SK-N-SH (cell line): ENCODE measurements around the gene GPR75. TPM values are rescaled to one million over a fixed set of nuclear protein-coding genes. Genes with fewer than 3 reads are reported as not detected.

Source experiments
- CTCF ChIA-PET: fragments of 300-600, 350-600 bp; formaldehyde crosslinking; extraction: SDS; loops from one replicate; lab custom pipeline; 2021; lab: Yijun Ruan, JAX
- POLR2A ChIA-PET: fragments of 350-600 bp; sonication (Branson Sonifier 250); formaldehyde crosslinking; extraction: SDS; loops from one replicate; lab custom pipeline; 2020; ENCODE audit warnings: antibody characterized with exemption, inconsistent platforms; lab: Yijun Ruan, JAX
- DNase-seq: peaks from one replicate; pipeline ENCODE4 v3.0.0; 2012
- H2AFZ ChIP-seq: fragments of 200-600 bp; sonication (generic); 2 replicates; pipeline ENCODE4 v1.8.1; 2016; ENCODE audit warnings: antibody characterized with exemption, mild to moderate bottlenecking, low read depth
- H3F3A ChIP-seq: fragments of 200-600 bp; sonication (generic); replicated peaks from 2 replicates; pipeline ENCODE3; 2016; ENCODE audit warnings: antibody characterized with exemption, mild to moderate bottlenecking; ENCODE audit not compliant: insufficient read depth
- H3K27ac ChIP-seq, 2 experiments: fragments of 200-500 bp in 1 of 2; fragments of 200-600 bp in 1 of 2; sonication (Bioruptor generic) in 1 of 2; sonication (generic), shearing (Covaris generic) in 1 of 2; 2 replicates each; pipeline versions ENCODE4 v1.5.1 to v1.6.1; 2014 to 2016; ENCODE audit warnings: low read depth in 2 of 2, inconsistent platforms in 1 of 2, low read length in 1 of 2, mild to moderate bottlenecking in 1 of 2, mixed read lengths in 1 of 2
- H3K27me3 ChIP-seq: fragments of 200-600 bp; sonication (generic), shearing (Covaris generic); 2 replicates; pipeline ENCODE4 v1.6.1; 2016; ENCODE audit warnings: mixed run types; ENCODE audit not compliant: insufficient read depth
- H3K36me3 ChIP-seq, 2 experiments: fragments of 200-500 bp in 1 of 2; fragments of 200-600 bp in 1 of 2; sonication (Bioruptor generic) in 1 of 2; sonication (generic) in 1 of 2; replicated peaks in 1 of 2; 2 replicates each; pipeline versions ENCODE3 to v1.5.1; 2014 to 2016; ENCODE audit warnings: low read length in 1 of 2, mild to moderate bottlenecking in 1 of 2; ENCODE audit not compliant: insufficient read depth in 2 of 2, control insufficient read depth in 1 of 2
- H3K4me1 ChIP-seq, 2 experiments: fragments of 200-500 bp in 1 of 2; fragments of 200-600 bp in 1 of 2; sonication (Bioruptor generic) in 1 of 2; sonication (generic), shearing (Covaris generic) in 1 of 2; 2 replicates each; pipeline versions ENCODE4 v1.5.1 to v1.6.1; 2014 to 2016; ENCODE audit warnings: low read depth in 1 of 2, low read length in 1 of 2, mixed run types in 1 of 2; ENCODE audit not compliant: insufficient read depth in 2 of 2, control insufficient read depth in 1 of 2
- H3K4me2 ChIP-seq: fragments of 200-600 bp; sonication (generic), shearing (Covaris generic); 2 replicates; pipeline ENCODE4 v1.6.1; 2017; ENCODE audit warnings: mixed run types
- H3K4me3 ChIP-seq, 2 experiments: fragments of 200-500 bp in 1 of 2; fragments of 200-600 bp in 1 of 2; sonication (Bioruptor generic) in 1 of 2; sonication (generic), shearing (Covaris generic) in 1 of 2; 2 replicates each; pipeline versions ENCODE4 v1.5.1 to v1.8.1; 2014 to 2016; ENCODE audit warnings: low read depth in 2 of 2, inconsistent platforms in 1 of 2, low read length in 1 of 2, mild to moderate bottlenecking in 1 of 2, mixed read lengths in 1 of 2, moderate library complexity in 1 of 2
- H3K79me2 ChIP-seq: fragments of 200-600 bp; sonication (generic); 2 replicates; pipeline ENCODE4 v1.8.1; 2017; ENCODE audit warnings: mild to moderate bottlenecking; ENCODE audit not compliant: insufficient read depth
- H3K9ac ChIP-seq: fragments of 200-600 bp; sonication (generic); 2 replicates; pipeline ENCODE4 v1.6.1; 2017; ENCODE audit warnings: mixed run types
- H3K9me2 ChIP-seq: fragments of 200-600 bp; sonication (generic); 2 replicates; pipeline ENCODE4 v1.6.1; 2017; ENCODE audit warnings: mixed run types
- H3K9me3 ChIP-seq: fragments of 200-600 bp; sonication (generic); 2 replicates; pipeline ENCODE4 v1.6.1; 2017; ENCODE audit warnings: mixed run types, mild to moderate bottlenecking, moderate library complexity
- H4K20me1 ChIP-seq: fragments of 200-600 bp; sonication (generic); 2 replicates; pipeline ENCODE4 v1.6.1; 2017; ENCODE audit warnings: mild to moderate bottlenecking, mixed run types; ENCODE audit not compliant: insufficient read depth
- EZH2phosphoT487 ChIP-seq: fragments of 200-600 bp; sonication (generic); IDR thresholded peaks from 2 replicates; pipeline ENCODE4 v1.6.1; 2017; ENCODE audit warnings: low read depth, mixed run types, mild to moderate bottlenecking, antibody characterized with exemption, moderate library complexity, borderline replicate concordance
- FOXM1 ChIP-seq: IDR thresholded peaks from 2 replicates; pipeline ENCODE4 v1.4.0; 2012; ENCODE audit warnings: low read depth, mild to moderate bottlenecking
- NRF1 ChIP-seq: IDR thresholded peaks from 2 replicates; pipeline ENCODE4 v1.6.1; 2012; ENCODE audit warnings: low read depth, mild to moderate bottlenecking, low read length
- RAD21 ChIP-seq: IDR thresholded peaks from 2 replicates; pipeline ENCODE4 v1.6.1; 2012; ENCODE audit warnings: mild to moderate bottlenecking, low read length
- RCOR1 ChIP-seq: fragments of 150-350 bp; IDR thresholded peaks from 2 replicates; pipeline ENCODE4 v1.6.1; 2017; ENCODE audit warnings: antibody characterized with exemption, low read length
- REST ChIP-seq: IDR thresholded peaks from 2 replicates; pipeline ENCODE4 v1.6.1; 2012; ENCODE audit warnings: mild to moderate bottlenecking, low read depth, low read length, moderate library complexity
- SMC3 ChIP-seq: IDR thresholded peaks from 2 replicates; pipeline ENCODE4 v1.6.1; 2012; ENCODE audit warnings: low read depth, low read length, improper control_type of control experiment
- TCF12 ChIP-seq: IDR thresholded peaks from 2 replicates; pipeline ENCODE4 v1.4.0; 2012
- YY1 ChIP-seq: IDR thresholded peaks from 2 replicates; pipeline ENCODE4 v1.4.0; 2012; ENCODE audit warnings: low read depth, mild to moderate bottlenecking
- WGBS: methylation state at CpG from one replicate; pipeline ENCODE4 v1.1.6; 2017; ENCODE audit warnings: low lambda C conversion rate; 5-methylcytosine and 5-hydroxymethylcytosine counted together
- polyA plus RNA-seq, 3 experiments: library from polyadenylated mRNA; depleted of rRNA; stranded (reverse); fragments of >200 nt; gene quantifications; 2 replicates each; pipeline ENCODE4 v1.2.3, GENCODE V29; 2012
- TF ChIP-seq, protein P1 (sequence below): IDR thresholded peaks from 2 replicates; pipeline ENCODE4 v1.4.0; 2012; ENCODE audit warnings: low read depth, borderline replicate concordance
- TF ChIP-seq, protein P2 (sequence below): fragments of 200-600 bp; sonication (generic); IDR thresholded peaks from 2 replicates; pipeline ENCODE4 v1.6.1; 2017; ENCODE audit warnings: antibody characterized with exemption, mild to moderate bottlenecking, moderate library complexity
- TF ChIP-seq, protein P3 (sequence below): IDR thresholded peaks from 2 replicates; pipeline ENCODE4 v1.4.0; 2012; ENCODE audit warnings: low read depth, borderline replicate concordance

GPR75 gene
- polyA plus RNA-seq, 1 of the 3 experiments (the other 2 are of a cell fraction) = 1.8 TPM

DNA sequence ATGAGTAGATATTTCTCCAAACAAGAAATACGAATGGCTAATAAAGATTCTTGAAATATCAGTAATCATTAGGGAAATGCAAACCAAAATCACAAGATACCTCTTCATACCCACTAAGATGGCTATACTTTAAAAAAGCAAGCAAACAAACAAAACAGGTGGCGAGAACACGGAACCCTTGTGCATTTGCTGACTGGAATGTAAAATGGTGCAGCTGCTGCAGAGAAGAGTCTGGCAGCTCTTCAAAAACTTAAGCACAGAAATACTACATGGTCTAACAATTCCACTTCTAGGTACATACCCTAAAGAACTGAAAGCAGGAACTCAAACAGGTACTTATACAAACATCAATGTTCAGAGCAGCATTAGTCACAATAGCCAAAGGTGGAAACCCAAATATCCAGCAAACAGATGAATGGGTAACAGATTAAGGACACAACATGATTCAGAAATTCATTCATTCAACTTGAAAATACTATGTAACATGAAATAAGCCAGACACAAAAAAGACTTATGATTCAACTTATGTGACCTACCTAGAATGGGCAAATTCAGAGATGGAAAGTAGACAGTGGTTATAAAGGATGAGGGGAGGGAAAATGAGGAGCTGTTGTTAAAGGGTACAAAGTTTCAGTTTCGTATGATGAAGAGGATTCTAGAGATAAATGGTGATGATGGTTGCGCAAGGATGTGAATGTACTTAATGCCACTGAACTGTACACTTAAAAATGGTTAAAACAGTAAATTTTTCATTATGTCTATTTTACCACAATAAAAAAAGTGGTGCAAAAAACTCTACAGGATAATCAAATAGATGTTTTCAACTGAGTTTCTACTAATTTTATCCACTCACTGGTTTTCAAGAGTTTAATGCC is 26.9 kb upstream of the GPR75 start (continued):
- TF ChIP-seq, protein P1, sequence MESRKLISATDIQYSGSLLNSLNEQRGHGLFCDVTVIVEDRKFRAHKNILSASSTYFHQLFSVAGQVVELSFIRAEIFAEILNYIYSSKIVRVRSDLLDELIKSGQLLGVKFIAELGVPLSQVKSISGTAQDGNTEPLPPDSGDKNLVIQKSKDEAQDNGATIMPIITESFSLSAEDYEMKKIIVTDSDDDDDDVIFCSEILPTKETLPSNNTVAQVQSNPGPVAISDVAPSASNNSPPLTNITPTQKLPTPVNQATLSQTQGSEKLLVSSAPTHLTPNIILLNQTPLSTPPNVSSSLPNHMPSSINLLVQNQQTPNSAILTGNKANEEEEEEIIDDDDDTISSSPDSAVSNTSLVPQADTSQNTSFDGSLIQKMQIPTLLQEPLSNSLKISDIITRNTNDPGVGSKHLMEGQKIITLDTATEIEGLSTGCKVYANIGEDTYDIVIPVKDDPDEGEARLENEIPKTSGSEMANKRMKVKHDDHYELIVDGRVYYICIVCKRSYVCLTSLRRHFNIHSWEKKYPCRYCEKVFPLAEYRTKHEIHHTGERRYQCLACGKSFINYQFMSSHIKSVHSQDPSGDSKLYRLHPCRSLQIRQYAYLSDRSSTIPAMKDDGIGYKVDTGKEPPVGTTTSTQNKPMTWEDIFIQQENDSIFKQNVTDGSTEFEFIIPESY = no peak
- no peak for TF ChIP-seq YY1
- TF ChIP-seq, protein P2, sequence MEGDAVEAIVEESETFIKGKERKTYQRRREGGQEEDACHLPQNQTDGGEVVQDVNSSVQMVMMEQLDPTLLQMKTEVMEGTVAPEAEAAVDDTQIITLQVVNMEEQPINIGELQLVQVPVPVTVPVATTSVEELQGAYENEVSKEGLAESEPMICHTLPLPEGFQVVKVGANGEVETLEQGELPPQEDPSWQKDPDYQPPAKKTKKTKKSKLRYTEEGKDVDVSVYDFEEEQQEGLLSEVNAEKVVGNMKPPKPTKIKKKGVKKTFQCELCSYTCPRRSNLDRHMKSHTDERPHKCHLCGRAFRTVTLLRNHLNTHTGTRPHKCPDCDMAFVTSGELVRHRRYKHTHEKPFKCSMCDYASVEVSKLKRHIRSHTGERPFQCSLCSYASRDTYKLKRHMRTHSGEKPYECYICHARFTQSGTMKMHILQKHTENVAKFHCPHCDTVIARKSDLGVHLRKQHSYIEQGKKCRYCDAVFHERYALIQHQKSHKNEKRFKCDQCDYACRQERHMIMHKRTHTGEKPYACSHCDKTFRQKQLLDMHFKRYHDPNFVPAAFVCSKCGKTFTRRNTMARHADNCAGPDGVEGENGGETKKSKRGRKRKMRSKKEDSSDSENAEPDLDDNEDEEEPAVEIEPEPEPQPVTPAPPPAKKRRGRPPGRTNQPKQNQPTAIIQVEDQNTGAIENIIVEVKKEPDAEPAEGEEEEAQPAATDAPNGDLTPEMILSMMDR = no peak

GRCh38 chr2:53884883-53885282 is 25.1 kb upstream of the GPR75 start:
- ChIA-PET CTCF (interaction anchor here (0.9 kb wide), 1 partner anchor 14 kb away, joined by 3 read pairs; no protein-coding TSS in a partner anchor), POLR2A (no interaction called here)
- H3K4me3 ChIP-seq = no peak overlapping the region
- H3F3A ChIP-seq = peaks cover 12% of the 10 kb centered on the region
- no peaks in the 10 kb centered on the region for H3K27me3 ChIP-seq
- H3K9me3 ChIP-seq = no peaks in the 10 kb centered on the region
- no peak overlapping the region for H2AFZ ChIP-seq
- peaks cover 68 to 81% of the 10 kb centered on the region in 2 experiments for H3K36me3 ChIP-seq
- peaks cover 0 to 13% of the 10 kb centered on the region in 2 experiments; a peak in 3 of 4 replicates for H3K4me1 ChIP-seq
- no peaks in the 10 kb centered on the region for H3K9me2 ChIP-seq
- 93% methylated on average over 1 of the region's 1 CpG for whole genome bisulfite sequencing
- H3K79me2 ChIP-seq = no peaks in the 10 kb centered on the region
- no peak overlapping the region for H3K27ac ChIP-seq
- no peak overlapping the region for H3K4me2 ChIP-seq
- H3K9ac ChIP-seq = no peak overlapping the region
- no peak for DNase-seq
- TF ChIP-seq RAD21 = no peak
- TF ChIP-seq, protein P3, sequence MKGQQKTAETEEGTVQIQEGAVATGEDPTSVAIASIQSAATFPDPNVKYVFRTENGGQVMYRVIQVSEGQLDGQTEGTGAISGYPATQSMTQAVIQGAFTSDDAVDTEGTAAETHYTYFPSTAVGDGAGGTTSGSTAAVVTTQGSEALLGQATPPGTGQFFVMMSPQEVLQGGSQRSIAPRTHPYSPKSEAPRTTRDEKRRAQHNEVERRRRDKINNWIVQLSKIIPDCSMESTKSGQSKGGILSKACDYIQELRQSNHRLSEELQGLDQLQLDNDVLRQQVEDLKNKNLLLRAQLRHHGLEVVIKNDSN = no peak
- no peak for TF ChIP-seq EZH2phosphoT487
- TF ChIP-seq FOXM1 = no peak
- TF ChIP-seq TCF12 = no peak
- no peak for TF ChIP-seq NRF1
- no peak for TF ChIP-seq RCOR1
- no peak for TF ChIP-seq SMC3
- TF ChIP-seq REST = no peak
- no peaks in the 10 kb centered on the region for H4K20me1 ChIP-seq
